K562 (cell line): ENCODE measurements around the gene FARSA. TPM values are rescaled to one million over a fixed set of nuclear protein-coding genes. Genes with fewer than 3 reads are reported as not detected.
A peak's percentile ranks its signal among the peaks of the same experiment; 100 is the strongest.
"Not testable (repeated sequence)": the region's sequence is repeated elsewhere in the genome, so short reads cannot be mapped to it uniquely, and the experiment has no call there.

Experiments used
- ATAC-seq: fragments of 200-7000 bp; cut with Tn5 transposase; 3 replicates; pipeline ENCODE4 v1.9.1; 2020; ENCODE audit warnings: moderate library complexity
- BruUV-seq: library from RNA; stranded (reverse); fragments of 400-500 nt; replicated peaks from 2 replicates; lab custom pipeline; 2021; lab: Mats Ljungman, UMichigan
- CTCF ChIA-PET: fragments of 300-600 bp; formaldehyde crosslinking; extraction: SDS; loops from one replicate; lab custom pipeline; 2021; ENCODE audit warnings: low intra/inter-chr PET ratio; lab: Yijun Ruan, JAX
- POLR2A ChIA-PET: fragments of 300-600, 350-650 bp; sonication (Branson Sonifier 250); formaldehyde crosslinking; extraction: SDS; loops from one replicate; lab custom pipeline; 2021; ENCODE audit warnings: antibody characterized with exemption, inconsistent platforms; lab: Yijun Ruan, JAX
- DNase-seq, 4 experiments: peaks; one replicate each; pipeline versions ENCODE4 v3.0.0 to v3.0.0-alpha.2; 2011 to 2018; ENCODE audit warnings: low spot score in 3 of 4, mixed read lengths in 3 of 4; ENCODE audit errors: extremely low read depth in 1 of 4
- FAIRE-seq: peaks from 2 replicates; lab custom pipeline; 2011; peaks lifted over from hg19 to GRCh38; lab: Jason Lieb, UNC
- H2AFZ ChIP-seq: 2 replicates; pipeline ENCODE4 v1.6.0; 2011; ENCODE audit warnings: low read depth, low read length, control low read depth, inconsistent platforms
- H3K27ac ChIP-seq: fragments of 200-600 bp; 3 replicates; pipeline ENCODE4 v1.8.0; 2011; ENCODE audit warnings: low read depth, mild to moderate bottlenecking, control low read depth, inconsistent platforms, low read length, moderate library complexity, mixed read lengths; ENCODE audit errors: extremely low read depth
- H3K27me3 ChIP-seq, 2 experiments: fragments of 300-600 bp in 1 of 2; 2 replicates in 1 of 2; 3 replicates in 1 of 2; pipeline versions ENCODE4 v1.6.0 to v1.8.0; 2011; ENCODE audit warnings: inconsistent platforms in 2 of 2, low read length in 2 of 2, mild to moderate bottlenecking in 1 of 2, mixed read lengths in 1 of 2, moderate library complexity in 1 of 2; ENCODE audit not compliant: control insufficient read depth in 2 of 2, insufficient read depth in 2 of 2
- H3K36me3 ChIP-seq: fragments of 300-600 bp; 3 replicates; pipeline ENCODE4 v1.8.0; 2011; ENCODE audit warnings: mild to moderate bottlenecking, low read length, inconsistent platforms; ENCODE audit not compliant: control insufficient read depth, insufficient read depth
- H3K4me1 ChIP-seq, 2 experiments: fragments of 200-600 bp in 1 of 2; replicated peaks in 1 of 2; 2 replicates in 1 of 2; 3 replicates in 1 of 2; pipeline versions ENCODE4 v1.5.1 to v1.8.0; 2011; ENCODE audit warnings: inconsistent platforms in 2 of 2, low read length in 2 of 2, mild to moderate bottlenecking in 1 of 2, mixed read lengths in 1 of 2, moderate library complexity in 1 of 2; ENCODE audit not compliant: control insufficient read depth in 2 of 2, insufficient read depth in 2 of 2
- H3K4me2 ChIP-seq: 2 replicates; pipeline ENCODE4 v1.6.1; 2011; ENCODE audit warnings: low read length, control low read depth, inconsistent platforms, mixed read lengths; ENCODE audit not compliant: insufficient read depth
- H3K4me3 ChIP-seq: fragments of 200-600 bp; sonication (generic), shearing (Covaris generic); 2 replicates; pipeline ENCODE4 v1.5.1; 2016; ENCODE audit warnings: control low read depth, inconsistent platforms
- H3K79me2 ChIP-seq: fragments of 200-600 bp; 3 replicates; pipeline ENCODE4 v1.8.0; 2011; ENCODE audit warnings: low read length, inconsistent platforms; ENCODE audit not compliant: control insufficient read depth, insufficient read depth
- H3K9ac ChIP-seq, 2 experiments: 2 replicates each; pipeline versions ENCODE4 v1.6.0 to v1.6.1; 2011; ENCODE audit warnings: low read depth in 2 of 2, low read length in 2 of 2, control low read depth in 1 of 2, inconsistent platforms in 1 of 2, mild to moderate bottlenecking in 1 of 2, mixed read lengths in 1 of 2; ENCODE audit not compliant: insufficient read depth in 1 of 2
- H3K9me1 ChIP-seq: one replicate; pipeline ENCODE4 v1.6.0; 2011; ENCODE audit warnings: inconsistent platforms, mild to moderate bottlenecking, low read length, moderate library complexity; ENCODE audit not compliant: control insufficient read depth, insufficient read depth
- H3K9me3 ChIP-seq: replicated peaks from 2 replicates; pipeline ENCODE4 v1.5.1; 2011; ENCODE audit warnings: low read depth, low read length, inconsistent platforms; ENCODE audit not compliant: control insufficient read depth, insufficient read depth
- H4K20me1 ChIP-seq: replicated peaks from 2 replicates; pipeline ENCODE4 v1.6.1; 2011; ENCODE audit warnings: low read length, inconsistent platforms, mixed read lengths; ENCODE audit not compliant: control insufficient read depth, insufficient read depth
- ARID1B ChIP-seq: fragments of 450-650 bp; IDR thresholded peaks from 2 replicates; pipeline ENCODE4 v1.6.1; 2016; ENCODE audit warnings: antibody characterized with exemption, mild to moderate bottlenecking, inconsistent platforms
- DACH1 ChIP-seq: fragments of 450-650 bp; IDR thresholded peaks from 2 replicates; pipeline ENCODE4 v1.6.1; 2018; ENCODE audit not compliant: partially characterized antibody
- KDM5B ChIP-seq: fragments of 200-600 bp; sonication (generic); IDR thresholded peaks from 2 replicates; pipeline ENCODE4 v1.6.1; 2012; ENCODE audit warnings: low read depth, mild to moderate bottlenecking, moderate library complexity, low read length, control low read depth, inconsistent platforms; ENCODE audit not compliant: insufficient replicate concordance
- NELFE ChIP-seq: IDR thresholded peaks from 2 replicates; pipeline ENCODE4 v1.6.1; 2011; ENCODE audit warnings: mild to moderate bottlenecking; ENCODE audit not compliant: insufficient read depth, insufficient read length
- WGBS: fragments of 100-300 bp; shearing (Covaris generic); methylation state at CpG from one replicate; pipeline ENCODE4 v1.1.6; 2016; ENCODE audit warnings: low coverage, mixed read lengths; ENCODE audit not compliant: insufficient coverage; ENCODE audit errors: missing lambda C conversion rate; 5-methylcytosine and 5-hydroxymethylcytosine counted together
- in situ Hi-C: fragments of 300-500 bp; cut with MboI; formaldehyde crosslinking; loops from 4 replicates; pipeline ENCODE4 v1.15.0; 2018; ENCODE audit warnings: inconsistent platforms, mixed read lengths
- intact Hi-C: fragments of 100-400 bp; cut with micrococcal nuclease; formaldehyde crosslinking; loops from 2 replicates; pipeline ENCODE4 v1.14.2; 2022
- polyA plus RNA-seq, 8 experiments: library from polyadenylated mRNA; depleted of rRNA in 4 of 8; stranded (reverse) in 5 of 8; unstranded in 3 of 8; fragments of >200 nt; fragmentation: Nextera tagmentation in 2 of 8; fragmentation: Illumina TruSeq in 1 of 8; extraction: Ambion mirVana in 2 of 8; extraction: Trizol in 1 of 8; gene quantifications; 2 replicates each; pipeline versions ENCODE4 v1.2.1 to v1.2.3, GENCODE V29; 2011 to 2014; ENCODE audit warnings: inconsistent platforms in 1 of 8, missing spikeins in 1 of 8
- total RNA-seq, 7 experiments: library from RNA; depleted of rRNA in 6 of 7; stranded (reverse); fragments of >200 nt in 6 of 7; fragmentation: Illumina TruSeq in 2 of 7; extraction: Trizol in 2 of 7; gene quantifications; 2 replicates each; pipeline versions ENCODE4 v1.2.1 to v1.2.3, GENCODE V29; 2011 to 2021; ENCODE audit warnings: low replicate concordance in 1 of 7
- TF ChIP-seq, protein P1 (sequence below): IDR thresholded peaks from 3 replicates; pipeline ENCODE4 v1.6.1; 2011; ENCODE audit warnings: borderline replicate concordance, mild to moderate bottlenecking, moderate library complexity; ENCODE audit not compliant: insufficient read length; ENCODE audit errors: extremely low read depth

Gene FARSA
- total and polyA plus RNA-seq, 9 of the 15 experiments (the other 6 are each of a cell fraction or from before 2014, with no cell fraction given) = 25.2 to 237 (median 89.6) TPM

- TF ChIP-seq, protein P1, sequence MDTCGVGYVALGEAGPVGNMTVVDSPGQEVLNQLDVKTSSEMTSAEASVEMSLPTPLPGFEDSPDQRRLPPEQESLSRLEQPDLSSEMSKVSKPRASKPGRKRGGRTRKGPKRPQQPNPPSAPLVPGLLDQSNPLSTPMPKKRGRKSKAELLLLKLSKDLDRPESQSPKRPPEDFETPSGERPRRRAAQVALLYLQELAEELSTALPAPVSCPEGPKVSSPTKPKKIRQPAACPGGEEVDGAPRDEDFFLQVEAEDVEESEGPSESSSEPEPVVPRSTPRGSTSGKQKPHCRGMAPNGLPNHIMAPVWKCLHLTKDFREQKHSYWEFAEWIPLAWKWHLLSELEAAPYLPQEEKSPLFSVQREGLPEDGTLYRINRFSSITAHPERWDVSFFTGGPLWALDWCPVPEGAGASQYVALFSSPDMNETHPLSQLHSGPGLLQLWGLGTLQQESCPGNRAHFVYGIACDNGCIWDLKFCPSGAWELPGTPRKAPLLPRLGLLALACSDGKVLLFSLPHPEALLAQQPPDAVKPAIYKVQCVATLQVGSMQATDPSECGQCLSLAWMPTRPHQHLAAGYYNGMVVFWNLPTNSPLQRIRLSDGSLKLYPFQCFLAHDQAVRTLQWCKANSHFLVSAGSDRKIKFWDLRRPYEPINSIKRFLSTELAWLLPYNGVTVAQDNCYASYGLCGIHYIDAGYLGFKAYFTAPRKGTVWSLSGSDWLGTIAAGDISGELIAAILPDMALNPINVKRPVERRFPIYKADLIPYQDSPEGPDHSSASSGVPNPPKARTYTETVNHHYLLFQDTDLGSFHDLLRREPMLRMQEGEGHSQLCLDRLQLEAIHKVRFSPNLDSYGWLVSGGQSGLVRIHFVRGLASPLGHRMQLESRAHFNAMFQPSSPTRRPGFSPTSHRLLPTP = no peak
- TF ChIP-seq NELFE (no peak), DACH1 (peak; percentile 61), ARID1B (0 out of 2 replicates have a peak, but pooled peaks have one; percentile 16)
- TF ChIP-seq, all 486 proteins: peak for 3
Observed at GRCh38 chr19:12955996-12956395, 22.5 kb upstream of the FARSA start (continued).

- ATAC-seq, H3K27me3 ChIP-seq, BruUV-seq, H3K9me3 ChIP-seq, in situ Hi-C loops, DNase-seq, CTCF ChIA-PET, H4K20me1 ChIP-seq, FAIRE-seq, H2AFZ ChIP-seq, H3K9me1 ChIP-seq, intact Hi-C loops: not testable (repeated sequence)
- Histone ChIP-seq H3K9ac (peak overlapping the region; percentile 88 to 99; a peak in 2 of 4 replicates), H3K4me2 (peak overlapping the region; percentile 96), H3K79me2 (peaks cover 50% of the 10 kb centered on the region), H3K4me1 (peaks cover 0 to 39% of the 10 kb centered on the region in 2 experiments; a peak in 3 of 5 replicates), H3K27ac (peak overlapping the region; percentile 47; the same call in 1 of the 3 replicates), H3K36me3 (peaks cover 50% of the 10 kb centered on the region; the same call in 2 of the 3 replicates), H3K4me3 (peak overlapping the region; percentile 96)
- POLR2A ChIA-PET = interaction anchor here (0.6 to 3.7 kb wide), 11 partner anchors 8 to 162 kb away, joined by 3 to 18 read pairs (median 6); partner anchors contain the start of genes GCDH, NACC1 and RAD23A
- peak; percentile 32 for TF ChIP-seq KDM5B
- WGBS = 77% methylated on average over 9 of the region's 9 CpGs
Observed at GRCh38 chr19:12955575-12955974, 22.1 kb upstream of the FARSA start.
